Measurements from ENCODE around the gene PCNX3. TPM values are rescaled to one million over a fixed set of nuclear protein-coding genes. Genes with fewer than 3 reads are reported as not detected.
A peak's percentile ranks its signal among the peaks of the same experiment; 100 is the strongest.

PCNX3 gene
- total RNA-seq, 1 experiment from 2014 or later: 74.5 TPM

- H3K4me1 ChIP-seq (ENCODE audit: control insufficient read depth, insufficient read depth, low read length): no peaks in the 10 kb centered on the region
- in situ Hi-C loops (cut with HindIII; ENCODE audit: low pct_unique_long_range_greater_than_20kb, low sequenced_read_pairs) (no loop called here), intact Hi-C loops (cut with micrococcal nuclease; ENCODE audit: unreplicated experiment) (no loop called here)
- DNase-seq (ENCODE audit: low read depth, low spot score) (no peak), ATAC-seq (0 out of 2 replicates have a peak, but pooled peaks have one; percentile 52)
- ChIA-PET POLR2A (no interaction called here), CTCF (interaction anchor here (0.6 kb wide), 2 partner anchors 25 to 216 kb away, joined by 6 read pairs; partner anchors contain the start of gene FIBP)
- BruUV-seq (replicated peaks): no TSS peak
- TF ChIP-seq POLR2AphosphoS5 (IDR thresholded peaks at IDR 0.05; ENCODE audit: low read depth, low read length): no peak
- no peak for TF ChIP-seq CTCF (IDR thresholded peaks at IDR 0.05)
- no peak for TF ChIP-seq TCF7L2 (IDR thresholded peaks at IDR 0.05; ENCODE audit: low read depth, low read length)
- TF ChIP-seq SIN3A (IDR thresholded peaks at IDR 0.05; ENCODE audit: borderline replicate concordance, insufficient read depth, low read depth, low read length): no peak
- no peak overlapping the region for H3K27ac ChIP-seq (ENCODE audit: low read length)
- H3K27me3 ChIP-seq (ENCODE audit: control insufficient read depth, insufficient read depth, low read length): no peaks in the 10 kb centered on the region
- H3K9me3 ChIP-seq (ENCODE audit: control insufficient read depth, insufficient read depth, low read depth, low read length): no peaks in the 10 kb centered on the region
- H3K36me3 ChIP-seq (ENCODE audit: control insufficient read depth, insufficient read depth, low read length): no peaks in the 10 kb centered on the region
- H3K4me3 ChIP-seq (ENCODE audit: low read depth in 2 of 2, low read length in 2 of 2): no peak overlapping the region
Observed at GRCh38 chr11:65672180-65672860, 56.7 kb downstream of the PCNX3 start.

- Histone ChIP-seq H3K27ac (ENCODE audit: low read length) (no peak overlapping the region), H3K27me3 (ENCODE audit: control insufficient read depth, insufficient read depth, low read length) (no peaks in the 10 kb centered on the region), H3K36me3 (ENCODE audit: control insufficient read depth, insufficient read depth, low read length) (no peaks in the 10 kb centered on the region), H3K9me3 (ENCODE audit: control insufficient read depth, insufficient read depth, low read depth, low read length) (no peaks in the 10 kb centered on the region), H3K4me1 (ENCODE audit: control insufficient read depth, insufficient read depth, low read length) (no peaks in the 10 kb centered on the region), H3K4me3 (ENCODE audit: low read depth in 2 of 2, low read length in 2 of 2) (no peak overlapping the region)
- ChIA-PET CTCF (interaction anchor here (0.6 kb wide), 1 partner anchor 215 kb away, joined by 6 read pairs; the partner anchor contains the start of gene FIBP), POLR2A (no interaction called here)
- intact Hi-C loops (cut with micrococcal nuclease; ENCODE audit: unreplicated experiment): no loop called here
- TF ChIP-seq CTCF (IDR thresholded peaks at IDR 0.05) (no peak), TCF7L2 (IDR thresholded peaks at IDR 0.05; ENCODE audit: low read depth, low read length) (no peak), REST (IDR thresholded peaks at IDR 0.05; ENCODE audit: insufficient read depth in 1 of 2, low read depth in 2 of 2, low read length in 1 of 2) (no peak), POLR2AphosphoS5 (IDR thresholded peaks at IDR 0.05; ENCODE audit: low read depth, low read length) (no peak), SIN3A (IDR thresholded peaks at IDR 0.05; ENCODE audit: borderline replicate concordance, insufficient read depth, low read depth, low read length) (no peak)
- in situ Hi-C loops (cut with HindIII; ENCODE audit: low pct_unique_long_range_greater_than_20kb, low sequenced_read_pairs): no loop called here
- ATAC-seq (no peak), DNase-seq (ENCODE audit: low read depth, low spot score) (no peak)
- no TSS peak for BruUV-seq (replicated peaks)
Observed at GRCh38 chr11:65672982-65673381, 57.4 kb downstream of the PCNX3 start.

Measured in Panc1 (cell line).